HepG2 (cell line): ENCODE results near the gene LCA5. TPM values are rescaled to one million over a fixed set of nuclear protein-coding genes. Genes with fewer than 3 reads are reported as not detected.

ENCODE experiments used
- HMG20B ChIP-seq: conservative IDR thresholded peaks from 2 replicates; pipeline ENCODE4 v1.6.1; 2016; ENCODE audit warnings: missing genetic modification reagents, missing compliant biosample characterization
- IRF2 ChIP-seq: IDR thresholded peaks from 2 replicates; pipeline ENCODE4 v1.6.1; 2018; ENCODE audit warnings: missing genetic modification reagents, missing compliant biosample characterization
- LBX2 ChIP-seq: sonication (generic); formaldehyde crosslinking; IDR thresholded peaks from 2 replicates; pipeline ENCODE4 v1.5.0; 2020; ENCODE audit warnings: missing genetic modification reagents, mild to moderate bottlenecking, borderline replicate concordance
- MAZ ChIP-seq, 2 experiments: sonication (generic) in 1 of 2; formaldehyde crosslinking in 1 of 2; IDR thresholded peaks; 2 replicates each; pipeline versions ENCODE4 v1.5.0 to v1.6.1; 2012 to 2020; ENCODE audit warnings: low read depth in 2 of 2, mild to moderate bottlenecking in 2 of 2, borderline replicate concordance in 1 of 2, improper control_type of control experiment in 1 of 2, low read length in 1 of 2, missing genetic modification reagents in 1 of 2, moderate library complexity in 1 of 2
- NFATC3 ChIP-seq: sonication (generic); formaldehyde crosslinking; IDR thresholded peaks from 2 replicates; pipeline ENCODE4 v1.5.1; 2020; ENCODE audit warnings: mild to moderate bottlenecking, missing genetic modification reagents
- POLR2G ChIP-seq: fragments of 200-400 bp; formaldehyde crosslinking; IDR thresholded peaks from 2 replicates; pipeline ENCODE4 v1.6.1; 2018; ENCODE audit warnings: mild to moderate bottlenecking, low read depth, low read length, moderate library complexity
- PPARG ChIP-seq: conservative IDR thresholded peaks from 2 replicates; pipeline ENCODE4 v1.6.1; 2016; ENCODE audit warnings: missing biosample characterization, missing genetic modification reagents
- PRDM15 ChIP-seq: sonication (generic); formaldehyde crosslinking; IDR thresholded peaks from 2 replicates; pipeline ENCODE4 v1.4.0; 2020; ENCODE audit warnings: missing genetic modification reagents
- SOX13 ChIP-seq, 3 experiments: fragments of 450-650 bp in 1 of 3; sonication (generic) in 1 of 3; formaldehyde crosslinking in 1 of 3; IDR thresholded peaks in 2 of 3; conservative IDR thresholded peaks in 1 of 3; 2 replicates each; pipeline versions ENCODE4 v1.5.0 to v1.6.1; 2016 to 2020; ENCODE audit warnings: antibody characterized with exemption in 1 of 3, mild to moderate bottlenecking in 1 of 3, missing compliant biosample characterization in 1 of 3, missing genetic modification reagents in 1 of 3, moderate library complexity in 1 of 3
- SOX5 ChIP-seq: IDR thresholded peaks from 2 replicates; pipeline ENCODE4 v1.6.1; 2016; ENCODE audit warnings: borderline replicate concordance
- TEAD2 ChIP-seq: sonication (generic); formaldehyde crosslinking; IDR thresholded peaks from 2 replicates; pipeline ENCODE4 v1.9.0; 2021; ENCODE audit warnings: missing genetic modification reagents
- TEAD3 ChIP-seq: optimal IDR thresholded peaks from 2 replicates; pipeline ENCODE3; 2016; ENCODE audit warnings: borderline replicate concordance
- ZBTB38 ChIP-seq: sonication (generic); formaldehyde crosslinking; IDR thresholded peaks from 2 replicates; pipeline ENCODE4 v1.5.1; 2020; ENCODE audit warnings: mild to moderate bottlenecking, missing genetic modification reagents
- ZBTB42 ChIP-seq: sonication (generic); formaldehyde crosslinking; IDR thresholded peaks from 2 replicates; pipeline ENCODE4 v1.5.0; 2020; ENCODE audit warnings: mild to moderate bottlenecking, missing genetic modification reagents
- ZMAT3 ChIP-seq: sonication (generic); formaldehyde crosslinking; conservative IDR thresholded peaks from 2 replicates; pipeline ENCODE4 v1.7.0; 2021; ENCODE audit warnings: missing genetic modification reagents
- ZNF878 ChIP-seq: sonication (generic); formaldehyde crosslinking; IDR thresholded peaks from 2 replicates; pipeline ENCODE4 v1.8.1; 2023; ENCODE audit warnings: mild to moderate bottlenecking, missing genetic modification reagents, moderate library complexity
- polyA plus RNA-seq, 8 experiments: library from polyadenylated mRNA; depleted of rRNA in 3 of 8; stranded (reverse) in 7 of 8; unstranded in 1 of 8; fragments of >200 nt; fragmentation: Illumina TruSeq in 4 of 8; extraction: Trizol in 4 of 8; gene quantifications; 2 replicates each; pipeline versions ENCODE4 v1.2.1 to v1.2.3, GENCODE V29; 2011 to 2016; ENCODE audit warnings: low read depth in 4 of 8, missing spikeins in 1 of 8, mixed read lengths in 1 of 8; ENCODE audit not compliant: insufficient read depth in 1 of 8
- total RNA-seq, 5 experiments: library from RNA; depleted of rRNA; stranded (reverse); fragments of >200 nt; fragmentation: Illumina TruSeq; extraction: Trizol; gene quantifications; 2 replicates each; pipeline ENCODE4 v1.2.3, GENCODE V29; 2016; ENCODE audit warnings: low read depth in 1 of 5
- TF ChIP-seq, protein P1 (sequence below): IDR thresholded peaks from 2 replicates; pipeline ENCODE4 v1.4.0; 2020; ENCODE audit warnings: mild to moderate bottlenecking, missing genetic modification reagents
- TF ChIP-seq, protein P2 (sequence below): IDR thresholded peaks from 2 replicates; pipeline ENCODE4 v1.6.1; 2018; ENCODE audit warnings: missing genetic modification reagents

The LCA5 gene
- total and polyA plus RNA-seq, 2 of the 13 experiments (the other 11 are each of a cell fraction or from before 2014, with no cell fraction given), result 0.84 to 4.6 TPM

GRCh38 chr6:79461205-79461604, 76.0 kb downstream of the LCA5 start (continued):
- TF ChIP-seq, protein P1, sequence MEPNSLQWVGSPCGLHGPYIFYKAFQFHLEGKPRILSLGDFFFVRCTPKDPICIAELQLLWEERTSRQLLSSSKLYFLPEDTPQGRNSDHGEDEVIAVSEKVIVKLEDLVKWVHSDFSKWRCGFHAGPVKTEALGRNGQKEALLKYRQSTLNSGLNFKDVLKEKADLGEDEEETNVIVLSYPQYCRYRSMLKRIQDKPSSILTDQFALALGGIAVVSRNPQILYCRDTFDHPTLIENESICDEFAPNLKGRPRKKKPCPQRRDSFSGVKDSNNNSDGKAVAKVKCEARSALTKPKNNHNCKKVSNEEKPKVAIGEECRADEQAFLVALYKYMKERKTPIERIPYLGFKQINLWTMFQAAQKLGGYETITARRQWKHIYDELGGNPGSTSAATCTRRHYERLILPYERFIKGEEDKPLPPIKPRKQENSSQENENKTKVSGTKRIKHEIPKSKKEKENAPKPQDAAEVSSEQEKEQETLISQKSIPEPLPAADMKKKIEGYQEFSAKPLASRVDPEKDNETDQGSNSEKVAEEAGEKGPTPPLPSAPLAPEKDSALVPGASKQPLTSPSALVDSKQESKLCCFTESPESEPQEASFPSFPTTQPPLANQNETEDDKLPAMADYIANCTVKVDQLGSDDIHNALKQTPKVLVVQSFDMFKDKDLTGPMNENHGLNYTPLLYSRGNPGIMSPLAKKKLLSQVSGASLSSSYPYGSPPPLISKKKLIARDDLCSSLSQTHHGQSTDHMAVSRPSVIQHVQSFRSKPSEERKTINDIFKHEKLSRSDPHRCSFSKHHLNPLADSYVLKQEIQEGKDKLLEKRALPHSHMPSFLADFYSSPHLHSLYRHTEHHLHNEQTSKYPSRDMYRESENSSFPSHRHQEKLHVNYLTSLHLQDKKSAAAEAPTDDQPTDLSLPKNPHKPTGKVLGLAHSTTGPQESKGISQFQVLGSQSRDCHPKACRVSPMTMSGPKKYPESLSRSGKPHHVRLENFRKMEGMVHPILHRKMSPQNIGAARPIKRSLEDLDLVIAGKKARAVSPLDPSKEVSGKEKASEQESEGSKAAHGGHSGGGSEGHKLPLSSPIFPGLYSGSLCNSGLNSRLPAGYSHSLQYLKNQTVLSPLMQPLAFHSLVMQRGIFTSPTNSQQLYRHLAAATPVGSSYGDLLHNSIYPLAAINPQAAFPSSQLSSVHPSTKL (CRISPR knock-in tag), result peak; percentile 43; the same call in 1 of the 2 replicates
- TF ChIP-seq ZBTB42 (CRISPR knock-in tag) (no peak), SOX13 (IDR thresholded peaks at IDR 0.05) (no peak), SOX13 (CRISPR knock-in tag; conservative IDR thresholded peaks at IDR 0.05 in 1 of 2, IDR thresholded peaks at IDR 0.05 in 1 of 2) (peak in 1 of 2 experiments; percentile 34; a peak in 1 of 4 replicates), IRF2 (CRISPR knock-in tag) (no peak), TEAD2 (CRISPR knock-in tag) (no peak), LBX2 (CRISPR knock-in tag) (no peak), ZBTB38 (no peak), HMG20B (no peak), ZNF878 (no peak), NFATC3 (no peak), MAZ (IDR thresholded peaks at IDR 0.05; ENCODE audit: borderline replicate concordance, low read depth, low read length) (no peak), MAZ (CRISPR knock-in tag; IDR thresholded peaks at IDR 0.05; ENCODE audit: low read depth) (no peak), PPARG (CRISPR knock-in tag) (0 out of 2 replicates have a peak, but pooled peaks have one; percentile 37), POLR2G (no peak), ZMAT3 (CRISPR knock-in tag) (no peak), PRDM15 (no peak), TEAD3 (CRISPR knock-in tag) (peak; percentile 33), SOX5 (peak; percentile 36; the same call in 1 of the 2 replicates)
- TF ChIP-seq, protein P2, sequence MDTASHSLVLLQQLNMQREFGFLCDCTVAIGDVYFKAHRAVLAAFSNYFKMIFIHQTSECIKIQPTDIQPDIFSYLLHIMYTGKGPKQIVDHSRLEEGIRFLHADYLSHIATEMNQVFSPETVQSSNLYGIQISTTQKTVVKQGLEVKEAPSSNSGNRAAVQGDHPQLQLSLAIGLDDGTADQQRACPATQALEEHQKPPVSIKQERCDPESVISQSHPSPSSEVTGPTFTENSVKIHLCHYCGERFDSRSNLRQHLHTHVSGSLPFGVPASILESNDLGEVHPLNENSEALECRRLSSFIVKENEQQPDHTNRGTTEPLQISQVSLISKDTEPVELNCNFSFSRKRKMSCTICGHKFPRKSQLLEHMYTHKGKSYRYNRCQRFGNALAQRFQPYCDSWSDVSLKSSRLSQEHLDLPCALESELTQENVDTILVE, result no peak
